NCI-H2081 (cell line): ENCODE results near the gene PFDN5.

ENCODE experiments used
- DNase-seq, 2 experiments: peaks; one replicate each; lab custom pipeline; 2025; lab: John Stamatoyannopoulos, UW

The PFDN5 gene

GRCh38 chr12:53295070-53295890 lies at the start of gene PFDN5:
Gene PFDN5 (plus strand): TSS chr12:53295542. CDS start chr12:53295568, 26 bp downstream.
- peak; percentile 82 to 91 for DNase-seq

GRCh38 chr12:53251477-53252348 lies 43.6 kb upstream of the PFDN5 start:
- peak; percentile 64 to 78 for DNase-seq

DNA sequence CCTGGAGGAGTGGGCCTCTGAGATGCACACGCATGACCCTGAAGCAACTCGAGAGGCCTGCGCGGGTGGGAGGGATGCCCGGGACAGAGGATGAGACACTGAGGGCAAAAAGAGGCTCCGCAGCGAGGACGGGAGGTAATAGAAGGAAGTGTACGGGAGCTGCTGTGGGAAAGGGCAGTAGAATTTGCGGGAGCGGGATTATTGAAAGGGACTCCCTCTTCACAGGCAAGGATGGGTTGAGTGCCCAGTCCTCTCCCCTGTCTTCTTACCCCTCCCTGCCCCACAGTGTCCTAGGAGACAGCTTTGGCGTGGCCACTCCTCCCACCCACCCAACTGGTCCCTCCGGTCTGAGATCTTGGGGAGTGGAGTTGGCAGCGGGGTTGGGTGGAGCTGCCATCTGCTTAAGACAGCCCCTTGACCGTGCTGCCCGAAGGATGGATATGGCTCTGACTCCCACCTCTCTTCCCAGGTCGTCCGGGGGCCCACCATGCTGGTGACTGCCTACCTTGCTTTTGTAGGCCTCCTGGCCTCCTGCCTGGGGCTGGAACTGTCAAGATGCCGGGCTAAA lies 42.9 kb upstream of the PFDN5 start:
- no peak for DNase-seq

GRCh38 chr12:53253298-53253697 lies 42.0 kb upstream of the PFDN5 start:
- no peak for DNase-seq

DNA sequence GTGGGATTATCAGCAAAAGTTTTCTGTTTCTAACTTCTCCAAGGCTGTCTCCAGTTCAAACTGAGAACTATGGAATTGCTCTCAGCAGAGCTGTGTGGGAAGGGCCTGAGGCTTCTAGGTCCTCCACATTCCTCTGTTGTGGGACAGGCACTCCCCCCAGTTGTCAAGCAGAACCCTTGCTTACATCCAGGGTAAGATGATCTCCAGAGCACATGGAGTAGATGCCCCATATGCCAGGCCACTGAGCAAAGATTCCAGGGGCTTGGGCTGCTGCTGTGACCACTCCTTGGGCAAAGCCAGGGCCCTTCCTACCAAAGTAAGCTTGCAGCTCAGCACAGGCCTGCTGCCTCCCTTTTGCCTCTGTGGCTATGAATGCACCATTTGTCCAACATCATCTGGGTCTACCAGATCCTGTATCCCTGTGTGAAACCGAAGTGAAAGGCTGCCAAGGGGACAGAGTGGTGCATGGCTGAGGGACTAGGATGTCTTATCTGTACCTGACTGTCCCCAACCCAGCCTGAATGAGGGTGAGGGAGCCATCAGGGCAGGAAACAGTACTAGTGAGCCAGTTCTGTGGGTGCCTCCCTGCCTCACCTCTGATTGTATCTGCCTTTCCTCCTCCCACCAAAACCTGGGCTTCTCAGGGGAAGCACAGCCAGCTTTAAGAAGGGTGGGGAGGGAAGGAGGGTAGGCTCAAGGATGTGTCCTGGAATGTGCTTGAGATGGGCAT lies 40.4 kb upstream of the PFDN5 start:
- no peak for DNase-seq

DNA sequence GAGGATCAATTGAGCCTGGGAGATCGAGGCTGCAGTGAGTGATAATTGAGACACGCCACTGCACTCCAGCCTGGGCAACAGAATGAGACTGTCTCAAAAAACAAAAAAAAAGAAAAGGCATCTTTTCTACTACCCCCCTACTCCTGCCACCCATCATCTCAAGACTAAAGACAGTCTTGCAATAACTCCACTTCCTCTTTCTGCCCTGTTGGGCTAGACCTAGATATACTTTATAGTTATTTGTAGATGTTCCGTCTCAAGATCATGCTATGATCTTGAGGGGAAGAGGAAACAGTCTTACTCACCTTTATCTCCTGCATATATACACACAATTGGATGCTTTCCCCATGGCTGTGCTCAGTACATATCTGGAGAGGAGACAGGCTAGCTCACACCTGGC lies 39.3 kb upstream of the PFDN5 start:
- no peak for DNase-seq

DNA sequence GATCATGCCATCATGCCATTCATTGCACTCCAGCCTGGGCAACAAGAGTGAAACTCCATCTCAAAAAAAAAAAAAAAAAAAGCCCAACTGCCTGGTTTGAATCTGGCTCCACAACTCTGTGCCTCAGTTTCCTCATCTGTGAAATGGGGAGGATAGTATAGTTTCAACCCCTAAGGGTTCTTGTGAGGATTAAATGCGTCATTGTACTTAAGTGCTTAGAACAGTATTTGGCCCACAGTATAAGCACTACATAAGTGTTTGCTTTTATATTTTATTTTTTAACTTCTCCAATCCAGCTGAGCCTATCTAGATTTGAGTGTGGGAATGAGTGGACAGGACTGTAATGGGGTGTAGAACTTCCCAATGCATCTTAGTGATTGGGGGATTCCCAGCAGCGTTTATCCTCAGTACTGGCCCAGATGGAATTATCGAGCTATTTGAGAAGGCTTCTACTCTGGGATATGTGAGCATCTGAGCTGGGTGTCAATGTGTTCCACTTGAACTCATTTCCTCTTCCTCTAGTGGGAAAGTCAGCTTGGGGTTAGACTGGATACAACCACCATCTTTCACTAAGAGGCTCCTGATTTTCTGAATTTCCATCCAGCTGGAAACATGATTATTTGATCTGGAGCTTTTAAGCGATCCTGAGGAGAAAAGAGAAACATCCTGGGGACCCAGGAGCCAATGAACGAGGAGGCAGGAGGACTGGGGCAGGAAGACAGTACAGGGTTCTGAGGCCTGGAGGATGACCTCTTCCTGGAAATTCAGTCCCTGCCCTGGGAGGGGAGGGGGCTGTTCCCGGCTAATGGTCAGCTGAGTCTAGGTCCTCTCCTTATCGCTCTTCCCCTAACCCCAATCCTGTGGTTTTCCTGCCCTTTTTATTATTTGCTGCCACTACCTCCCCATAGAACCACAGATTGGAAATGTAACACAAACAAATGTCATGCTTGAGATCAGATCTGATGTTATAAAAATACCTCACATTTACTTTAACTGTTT lies 36.5 kb upstream of the PFDN5 start:
- no peak for DNase-seq

- DNase-seq, result no peak
These were observed 35.5 kb upstream of the PFDN5 start for GRCh38 chr12:53259891-53260290.

- no peak for DNase-seq
These were observed 29.6 kb upstream of the PFDN5 start for GRCh38 chr12:53265783-53266182.

DNA sequence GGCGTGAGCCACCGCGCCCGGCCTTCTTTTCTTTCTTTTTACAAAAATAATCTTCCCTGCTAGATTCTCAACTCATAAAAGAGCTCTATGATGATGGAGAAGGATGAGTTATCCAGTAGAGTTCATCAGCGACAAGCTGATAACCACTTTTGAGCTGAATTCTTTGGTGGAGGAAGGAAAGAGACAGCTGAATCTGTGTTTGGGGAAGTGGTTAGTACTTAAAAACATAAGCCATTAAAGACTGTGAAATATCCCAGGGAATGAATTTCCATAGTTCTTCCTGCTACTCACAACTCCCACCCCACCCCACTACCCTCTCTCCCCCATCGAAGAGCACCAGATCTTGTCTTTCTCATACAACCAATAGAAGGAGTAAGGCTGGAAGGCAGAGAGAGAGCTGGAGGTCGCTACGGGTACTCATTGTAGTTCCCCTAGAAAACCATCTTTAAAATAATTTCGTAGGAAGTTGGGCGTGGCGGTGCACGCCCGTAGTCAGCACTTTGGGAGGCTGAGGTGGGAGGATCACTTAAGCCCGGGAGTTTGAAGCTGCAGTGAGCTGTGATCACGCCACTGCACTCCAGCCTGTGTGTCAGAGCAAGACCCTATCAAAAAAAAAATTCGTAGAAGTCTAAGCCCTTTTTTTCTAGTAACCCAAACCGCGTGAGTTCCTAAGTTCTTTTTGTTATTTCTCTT lies 27.9 kb upstream of the PFDN5 start:
- no peak for DNase-seq

GRCh38 chr12:53267999-53268629 lies 27.2 kb upstream of the PFDN5 start, which contains the start of gene ESPL1:
Gene ESPL1 (plus strand): TSS chr12:53268299. CDS start chr12:53268767, 468 bp downstream.
- DNase-seq, result peak; percentile 64 to 80

DNA sequence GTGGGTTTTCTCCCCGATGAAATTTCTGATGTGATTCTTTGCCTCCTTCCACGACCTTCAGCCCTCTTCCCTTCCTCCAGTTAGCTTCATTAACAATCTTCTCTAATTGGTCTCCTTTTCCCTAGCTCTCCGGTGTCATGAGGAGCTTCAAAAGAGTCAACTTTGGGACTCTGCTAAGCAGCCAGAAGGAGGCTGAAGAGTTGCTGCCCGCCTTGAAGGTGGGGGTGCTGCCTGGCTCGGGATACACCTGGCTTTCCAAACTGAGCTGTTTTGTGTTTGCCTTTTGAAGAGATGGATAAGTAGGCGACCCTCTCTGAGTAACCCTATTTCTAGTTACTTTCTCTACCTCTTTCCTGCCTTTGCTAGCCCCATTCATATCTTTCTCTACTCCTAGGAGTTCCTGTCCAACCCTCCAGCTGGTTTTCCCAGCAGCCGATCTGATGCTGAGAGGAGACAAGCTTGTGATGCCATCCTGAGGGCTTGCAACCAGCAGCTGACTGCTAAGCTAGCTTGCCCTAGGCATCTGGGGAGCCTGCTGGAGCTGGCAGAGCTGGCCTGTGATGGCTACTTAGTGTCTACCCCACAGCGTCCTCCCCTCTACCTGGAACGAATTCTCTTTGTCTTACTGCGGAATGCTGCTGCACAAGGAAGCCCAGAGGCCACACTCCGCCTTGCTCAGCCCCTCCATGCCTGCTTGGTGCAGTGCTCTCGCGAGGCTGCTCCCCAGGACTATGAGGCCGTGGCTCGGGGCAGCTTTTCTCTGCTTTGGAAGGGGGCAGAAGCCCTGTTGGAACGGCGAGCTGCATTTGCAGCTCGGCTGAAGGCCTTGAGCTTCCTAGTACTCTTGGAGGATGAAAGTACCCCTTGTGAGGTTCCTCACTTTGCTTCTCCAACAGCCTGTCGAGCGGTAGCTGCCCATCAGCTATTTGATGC lies 26.4 kb upstream of the PFDN5 start:
- no peak for DNase-seq

DNA sequence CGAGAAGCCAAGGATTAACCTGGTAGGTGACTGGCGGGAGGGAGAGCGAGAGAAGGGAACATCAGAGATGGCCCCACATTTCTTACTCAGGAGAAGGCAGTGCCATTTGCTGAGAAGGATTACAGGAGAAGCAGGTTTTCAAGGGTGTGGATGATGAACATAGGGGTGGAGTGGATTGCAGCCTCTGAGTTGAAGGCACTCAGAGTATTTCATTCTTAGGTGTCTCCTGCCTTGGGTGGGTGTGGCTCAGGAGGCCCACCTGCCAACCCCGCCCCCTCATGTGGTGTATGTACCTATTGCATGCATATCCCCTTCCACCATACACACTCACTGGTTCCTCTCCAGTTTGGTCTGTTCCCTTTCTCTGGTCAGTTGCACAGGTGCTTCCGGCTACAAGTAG lies 20.9 kb upstream of the PFDN5 start:
- no peak for DNase-seq

GRCh38 chr12:53276511-53276910 lies 18.8 kb upstream of the PFDN5 start:
- DNase-seq, result no peak

- DNase-seq, result no peak
These were observed 17.4 kb upstream of the PFDN5 start for GRCh38 chr12:53277981-53278380.

DNA sequence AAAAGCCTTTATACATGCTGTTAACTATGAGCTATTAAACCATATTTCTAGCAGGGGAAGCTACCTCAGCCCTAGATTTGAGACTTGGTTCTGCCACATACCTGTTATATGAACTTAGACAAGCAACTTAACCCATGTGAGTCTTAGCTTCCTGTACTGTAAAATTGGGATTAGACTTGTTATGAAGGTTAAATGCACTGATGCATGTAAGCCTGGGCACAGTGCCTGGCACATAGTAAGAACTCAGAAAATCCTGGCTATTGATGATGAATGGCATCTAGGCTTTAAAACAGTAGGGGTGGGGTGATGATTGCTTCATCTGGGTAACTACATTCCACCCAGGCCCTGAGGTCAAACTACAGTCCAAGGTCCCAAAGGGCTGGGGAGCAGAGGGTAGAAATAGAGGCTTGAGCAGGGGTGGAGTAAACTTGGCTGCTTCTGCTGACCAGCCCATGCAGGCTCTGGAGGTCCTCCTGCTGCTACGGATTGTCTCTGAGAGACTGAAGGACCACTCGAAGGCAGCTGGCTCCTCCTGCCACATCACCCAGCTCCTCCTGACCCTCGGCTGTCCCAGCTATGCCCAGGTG lies 16.0 kb upstream of the PFDN5 start:
- no peak for DNase-seq

DNA sequence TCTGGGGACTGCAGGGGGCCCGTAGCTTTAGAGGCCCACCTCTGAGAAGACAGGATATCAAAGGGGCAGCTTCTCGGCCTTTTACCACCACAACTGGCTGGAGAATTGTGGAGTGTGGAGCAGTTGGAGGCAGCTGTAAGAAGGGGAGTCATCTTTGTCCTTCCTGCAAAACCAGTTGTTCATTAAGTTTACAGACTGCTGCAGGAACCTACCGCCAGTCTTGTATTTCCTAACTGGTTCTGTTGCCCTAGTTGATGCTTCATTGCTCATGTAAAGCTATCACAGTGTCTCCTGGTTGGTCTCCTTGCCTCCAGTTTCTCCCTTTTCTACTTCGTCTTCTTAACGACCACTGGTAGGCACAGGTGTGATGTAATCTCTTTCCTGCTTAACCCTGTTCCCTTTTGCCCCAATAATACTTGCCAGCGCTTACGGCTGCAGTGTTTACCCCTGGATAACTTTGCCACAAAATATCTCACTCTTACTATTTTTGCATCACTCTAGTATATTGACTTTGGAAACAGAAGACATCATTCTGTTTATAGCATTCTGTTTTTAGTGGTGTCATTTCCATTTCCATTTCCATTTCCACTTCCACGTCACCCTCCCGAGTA lies 15.3 kb upstream of the PFDN5 start:
- DNase-seq, result no peak

DNA sequence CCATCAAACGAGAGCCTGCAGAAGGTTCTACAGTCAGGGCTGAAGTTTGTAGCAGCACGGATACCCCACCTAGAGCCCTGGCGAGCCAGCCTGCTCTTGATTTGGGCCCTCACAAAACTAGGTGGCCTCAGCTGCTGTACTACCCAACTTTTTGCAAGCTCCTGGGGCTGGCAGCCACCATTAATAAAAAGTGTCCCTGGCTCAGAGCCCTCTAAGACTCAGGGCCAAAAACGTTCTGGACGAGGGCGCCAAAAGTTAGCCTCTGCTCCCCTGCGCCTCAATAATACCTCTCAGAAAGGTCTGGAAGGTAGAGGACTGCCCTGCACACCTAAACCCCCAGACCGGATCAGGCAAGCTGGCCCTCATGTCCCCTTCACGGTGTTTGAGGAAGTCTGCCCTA lies 8.9 kb upstream of the PFDN5 start:
- DNase-seq, result no peak
